H1 (cell line): ENCODE results near the gene APBB1. TPM values are rescaled to one million over a fixed set of nuclear protein-coding genes. Genes with fewer than 3 reads are reported as not detected.

ENCODE experiments used
- CTCF ChIA-PET: fragments of 300-600 bp; sonication (Branson Sonifier 250); formaldehyde crosslinking; loops from one replicate; lab custom pipeline; 2021; ENCODE audit not compliant: partially characterized antibody; lab: Charles Lee
- POLR2A ChIA-PET: fragments of 300-600 bp; sonication (Branson Sonifier 250); formaldehyde crosslinking; loops from one replicate; lab custom pipeline; 2021; ENCODE audit warnings: inconsistent platforms; ENCODE audit not compliant: partially characterized antibody; lab: Charles Lee
- DNase-seq, 2 experiments: peaks; one replicate each; pipeline versions ENCODE4 v3.0.0 to v3.0.0-alpha.2; 2010 to 2022; ENCODE audit warnings: low spot score in 2 of 2, low read depth in 1 of 2, mixed read lengths in 1 of 2
- FAIRE-seq: peaks from 2 replicates; lab custom pipeline; 2011; peaks lifted over from hg19 to GRCh38; lab: Jason Lieb, UNC
- H2AFZ ChIP-seq: 2 replicates; pipeline ENCODE4 v1.8.1; 2012; ENCODE audit warnings: low read length, inconsistent platforms
- H2AK5ac ChIP-seq: 2 replicates; pipeline ENCODE4 v1.6.1; 2013; ENCODE audit warnings: low read depth, low read length
- H2BK120ac ChIP-seq: replicated peaks from 2 replicates; pipeline ENCODE3; 2013; ENCODE audit warnings: low read depth, low read length, inconsistent platforms
- H2BK12ac ChIP-seq: 2 replicates; pipeline ENCODE4 v1.6.1; 2013; ENCODE audit warnings: low read depth, low read length
- H2BK15ac ChIP-seq: 2 replicates; pipeline ENCODE4 v1.6.1; 2013; ENCODE audit warnings: low read length
- H2BK20ac ChIP-seq: 2 replicates; pipeline ENCODE4 v1.6.1; 2013; ENCODE audit warnings: low read length
- H2BK5ac ChIP-seq: 2 replicates; pipeline ENCODE4 v1.6.1; 2013; ENCODE audit warnings: low read depth, low read length
- H3K14ac ChIP-seq: 2 replicates; pipeline ENCODE4 v1.6.1; 2013; ENCODE audit warnings: inconsistent platforms; ENCODE audit not compliant: insufficient read length
- H3K18ac ChIP-seq: 2 replicates; pipeline ENCODE4 v1.6.1; 2013; ENCODE audit warnings: low read length; ENCODE audit errors: extremely low read depth
- H3K23ac ChIP-seq: 2 replicates; pipeline ENCODE4 v1.6.1; 2013; ENCODE audit warnings: inconsistent platforms; ENCODE audit not compliant: insufficient read length
- H3K23me2 ChIP-seq: 2 replicates; pipeline ENCODE4 v1.6.1; 2013; ENCODE audit warnings: low read depth, low read length
- H3K27ac ChIP-seq: 2 replicates; pipeline ENCODE4 v1.6.1; 2011; ENCODE audit warnings: low read depth, low read length, inconsistent platforms
- H3K27me3 ChIP-seq, 4 experiments: replicated peaks in 1 of 4; 1 replicate in 1 of 4; 2 replicates in 3 of 4; pipeline versions ENCODE4 v1.6.1 to v1.8.1; 2011 to 2013; ENCODE audit warnings: low read length in 3 of 4, mild to moderate bottlenecking in 3 of 4, inconsistent platforms in 2 of 4, mixed read lengths in 2 of 4, moderate library complexity in 1 of 4; ENCODE audit not compliant: control insufficient read depth in 3 of 4, insufficient read depth in 3 of 4; ENCODE audit errors: extremely low read depth in 1 of 4
- H3K36me3 ChIP-seq, 4 experiments: 2 replicates each; pipeline versions ENCODE4 v1.6.1 to v1.8.1; 2011 to 2013; ENCODE audit warnings: mild to moderate bottlenecking in 4 of 4, low read length in 3 of 4, moderate library complexity in 2 of 4, control low read depth in 1 of 4, inconsistent platforms in 1 of 4; ENCODE audit not compliant: insufficient read depth in 4 of 4, control insufficient read depth in 2 of 4
- H3K4ac ChIP-seq: replicated peaks from 2 replicates; pipeline ENCODE3; 2013; ENCODE audit warnings: low read length, low read depth, mixed read lengths, inconsistent platforms; ENCODE audit not compliant: insufficient read length
- H3K4me1 ChIP-seq, 4 experiments: replicated peaks in 1 of 4; 1 replicate in 1 of 4; 2 replicates in 3 of 4; pipeline versions ENCODE4 v1.6.1 to v1.8.1; 2011 to 2013; ENCODE audit warnings: low read length in 3 of 4, inconsistent platforms in 2 of 4, mixed read lengths in 1 of 4; ENCODE audit not compliant: insufficient read depth in 4 of 4, control insufficient read depth in 3 of 4
- H3K4me2 ChIP-seq, 2 experiments: 2 replicates each; pipeline versions ENCODE4 v1.6.1 to v1.8.1; 2011 to 2013; ENCODE audit warnings: low read depth in 2 of 2, low read length in 2 of 2, control low read depth in 1 of 2, inconsistent platforms in 1 of 2, mild to moderate bottlenecking in 1 of 2; ENCODE audit not compliant: insufficient read depth in 1 of 2
- H3K4me3 ChIP-seq, 4 experiments: fragments of 200-600, 300-600 bp in 1 of 4; sonication (generic), shearing (Covaris generic), sonication (Bioruptor Twin) in 1 of 4; 2 replicates each; pipeline versions ENCODE4 v1.5.1 to v1.8.1; 2011 to 2016; ENCODE audit warnings: low read length in 4 of 4, low read depth in 3 of 4, control low read depth in 2 of 4, inconsistent platforms in 2 of 4, mild to moderate bottlenecking in 2 of 4, mixed read lengths in 1 of 4, moderate library complexity in 1 of 4; ENCODE audit not compliant: insufficient read depth in 2 of 4; ENCODE audit errors: extremely low read depth in 1 of 4
- H3K56ac ChIP-seq: replicated peaks from 2 replicates; pipeline ENCODE3; 2013; ENCODE audit warnings: low read depth, mild to moderate bottlenecking, mixed read lengths, low read length, inconsistent platforms; ENCODE audit not compliant: insufficient read length
- H3K79me1 ChIP-seq: 2 replicates; pipeline ENCODE4 v1.6.1; 2013; ENCODE audit warnings: low read depth, low read length, control low read depth
- H3K79me2 ChIP-seq, 2 experiments: 2 replicates each; pipeline versions ENCODE4 v1.6.1 to v1.8.1; 2012 to 2013; ENCODE audit warnings: low read length in 2 of 2, mild to moderate bottlenecking in 2 of 2, inconsistent platforms in 1 of 2; ENCODE audit not compliant: insufficient read depth in 2 of 2, control insufficient read depth in 1 of 2
- H3K9ac ChIP-seq, 4 experiments: replicated peaks in 1 of 4; 1 replicate in 1 of 4; 2 replicates in 3 of 4; pipeline versions ENCODE4 v1.6.1 to v1.8.1; 2011 to 2013; ENCODE audit warnings: low read depth in 3 of 4, low read length in 3 of 4, control low read depth in 2 of 4, mild to moderate bottlenecking in 2 of 4, moderate library complexity in 2 of 4, inconsistent platforms in 1 of 4; ENCODE audit errors: extremely low read depth in 1 of 4
- H3K9me3 ChIP-seq, 2 experiments: 2 replicates each; pipeline versions ENCODE4 v1.6.1 to v1.8.1; 2012 to 2013; ENCODE audit warnings: mild to moderate bottlenecking in 2 of 2, moderate library complexity in 2 of 2, control low read depth in 1 of 2, inconsistent platforms in 1 of 2, low read depth in 1 of 2, low read length in 1 of 2, mixed read lengths in 1 of 2; ENCODE audit not compliant: insufficient read depth in 2 of 2
- H4K20me1 ChIP-seq, 2 experiments: replicated peaks in 1 of 2; 2 replicates each; pipeline versions ENCODE3 to v1.8.1; 2011 to 2013; ENCODE audit warnings: inconsistent platforms in 2 of 2, low read length in 2 of 2, mild to moderate bottlenecking in 1 of 2; ENCODE audit not compliant: insufficient read depth in 2 of 2, control insufficient read depth in 1 of 2
- H4K5ac ChIP-seq: 2 replicates; pipeline ENCODE4 v1.6.1; 2013; ENCODE audit warnings: low read length, low read depth, mixed read lengths, inconsistent platforms; ENCODE audit not compliant: insufficient read length
- H4K8ac ChIP-seq: 2 replicates; pipeline ENCODE4 v1.8.0; 2013; ENCODE audit warnings: mild to moderate bottlenecking, moderate library complexity, low read length, inconsistent platforms; ENCODE audit not compliant: insufficient read depth; ENCODE audit errors: extremely low read depth
- H4K91ac ChIP-seq: replicated peaks from 2 replicates; pipeline ENCODE3; 2013; ENCODE audit warnings: low read length, mixed read lengths, inconsistent platforms; ENCODE audit not compliant: insufficient read length
- CBX5 ChIP-seq: fragments of 300-800, 300-1000 bp; sonication (generic); IDR thresholded peaks from 2 replicates; pipeline ENCODE4 v1.7.1; 2016; ENCODE audit warnings: antibody characterized with exemption, low read length, low read depth
- CEBPB ChIP-seq: IDR thresholded peaks from 2 replicates; pipeline ENCODE4 v1.6.1; 2012; ENCODE audit warnings: low read depth, low read length
- CREB1 ChIP-seq: IDR thresholded peaks from 2 replicates; pipeline ENCODE4 v1.6.1; 2012; ENCODE audit warnings: inconsistent platforms
- EGR1 ChIP-seq: IDR thresholded peaks from 2 replicates; pipeline ENCODE4 v1.6.1; 2011; ENCODE audit warnings: low read depth, low read length, borderline replicate concordance
- EP300 ChIP-seq, 2 experiments: IDR thresholded peaks; 1 replicate in 1 of 2; 2 replicates in 1 of 2; pipeline ENCODE4 v1.6.1; 2011 to 2012; ENCODE audit warnings: low read depth in 2 of 2, low read length in 2 of 2, mild to moderate bottlenecking in 2 of 2, borderline replicate concordance in 1 of 2, inconsistent platforms in 1 of 2, moderate library complexity in 1 of 2
- FOSL1 ChIP-seq: IDR thresholded peaks from 2 replicates; pipeline ENCODE4 v1.6.1; 2011; ENCODE audit warnings: mild to moderate bottlenecking, low read depth, low read length, moderate library complexity; ENCODE audit not compliant: insufficient read depth
- KDM5A ChIP-seq: fragments of 200-600 bp; IDR thresholded peaks from 2 replicates; pipeline ENCODE4 v1.7.1; 2012; ENCODE audit warnings: mild to moderate bottlenecking, low read length, inconsistent platforms, mixed read lengths
- NANOG ChIP-seq: IDR thresholded peaks from 2 replicates; pipeline ENCODE4 v1.6.1; 2011; ENCODE audit warnings: low read length, low read depth, mild to moderate bottlenecking, inconsistent platforms; ENCODE audit not compliant: insufficient read depth, poor library complexity, severe bottlenecking
- PHF8 ChIP-seq: fragments of 200-600 bp; sonication (generic); conservative IDR thresholded peaks from 2 replicates; pipeline ENCODE4 v1.7.1; 2012; ENCODE audit warnings: low read depth, mild to moderate bottlenecking, inconsistent platforms, low read length, moderate library complexity
- RFX5 ChIP-seq: IDR thresholded peaks from 2 replicates; pipeline ENCODE4 v1.6.1; 2011; ENCODE audit warnings: low read depth, low read length, improper control_type of control experiment, borderline replicate concordance
- SAP30 ChIP-seq: fragments of 300-600 bp; sonication (generic); IDR thresholded peaks from 2 replicates; pipeline ENCODE4 v1.7.1; 2012; ENCODE audit warnings: low read length, moderate library complexity, mild to moderate bottlenecking, inconsistent platforms; ENCODE audit not compliant: insufficient read depth, insufficient replicate concordance
- SIX5 ChIP-seq: IDR thresholded peaks from 2 replicates; pipeline ENCODE4 v1.6.1; 2011; ENCODE audit warnings: mild to moderate bottlenecking, low read depth, low read length
- TBP ChIP-seq: IDR thresholded peaks from 2 replicates; pipeline ENCODE4 v1.6.1; 2011; ENCODE audit warnings: low read depth, low read length, improper control_type of control experiment
- YY1 ChIP-seq: IDR thresholded peaks from 2 replicates; pipeline ENCODE4 v1.6.1; 2011; ENCODE audit warnings: low read depth, mild to moderate bottlenecking, low read length
- WGBS, 2 experiments: shearing (Covaris generic) in 1 of 2; methylation state at CpG; one replicate each; pipeline versions ENCODE4 v1.1.6 to v1.1.7; 2013 to 2015; ENCODE audit warnings: low lambda C conversion rate in 2 of 2, mixed read lengths in 2 of 2, inconsistent platforms in 1 of 2, low coverage in 1 of 2, missing lambda C conversion rate in 1 of 2; ENCODE audit not compliant: insufficient replicate concordance in 2 of 2, insufficient coverage in 1 of 2, insufficient read length in 1 of 2; ENCODE audit errors: extremely low coverage in 1 of 2, missing lambda C conversion rate in 1 of 2; 5-methylcytosine and 5-hydroxymethylcytosine counted together
- polyA plus RNA-seq, 7 experiments: library from polyadenylated mRNA; depleted of rRNA in 3 of 7; stranded (reverse) in 5 of 7; unstranded in 2 of 7; fragments of >200 nt in 5 of 7; fragments of 200-250 nt in 2 of 7; gene quantifications; 1 replicate in 5 of 7; 2 replicates in 1 of 7; 4 replicates in 1 of 7; pipeline versions ENCODE4 v1.2.1 to v1.2.3, GENCODE V29; 2011 to 2013; ENCODE audit warnings: missing spikeins in 2 of 7, mixed read lengths in 2 of 7
- total RNA-seq: library from RNA; stranded (reverse); fragmentation: NEBNext Ultra II Directional; extraction: Animal tissue kit (Norgen Biotek cat#: 25700); gene quantifications from 2 replicates; pipeline ENCODE4 v1.2.1, GENCODE V29; 2021

APBB1 gene
- total and polyA plus RNA-seq, 2 of the 8 experiments (the other 6 are each of a cell fraction or from before 2014, with no cell fraction given), result 23.9 to 33.1 TPM

DNA sequence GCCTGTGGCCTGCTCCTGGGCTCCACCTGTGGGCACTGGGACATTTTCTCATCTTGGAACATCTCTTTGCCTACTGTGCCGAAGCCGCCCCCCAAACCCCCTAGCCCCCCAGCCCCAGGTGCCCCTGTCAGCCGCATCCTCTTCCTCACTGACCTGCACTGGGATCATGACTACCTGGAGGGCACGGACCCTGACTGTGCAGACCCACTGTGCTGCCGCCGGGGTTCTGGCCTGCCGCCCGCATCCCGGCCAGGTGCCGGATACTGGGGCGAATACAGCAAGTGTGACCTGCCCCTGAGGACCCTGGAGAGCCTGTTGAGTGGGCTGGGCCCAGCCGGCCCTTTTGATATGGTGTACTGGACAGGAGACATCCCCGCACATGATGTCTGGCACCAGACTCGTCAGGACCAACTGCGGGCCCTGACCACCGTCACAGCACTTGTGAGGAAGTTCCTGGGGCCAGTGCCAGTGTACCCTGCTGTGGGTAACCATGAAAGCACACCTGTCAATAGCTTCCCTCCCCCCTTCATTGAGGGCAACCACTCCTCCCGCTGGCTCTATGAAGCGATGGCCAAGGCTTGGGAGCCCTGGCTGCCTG lies 27.3 kb downstream of the APBB1 start:
- H2BK12ac ChIP-seq, result no peak overlapping the region
- H3K4me3 ChIP-seq, result no peak overlapping the region
- H3K4me1 ChIP-seq, result peaks cover 0 to 7% (median 5%) of the 10 kb centered on the region in 4 experiments; a peak in 6 of 7 replicates
- no peak overlapping the region for H3K27ac ChIP-seq
- H2AK5ac ChIP-seq, result no peak overlapping the region
- no peak overlapping the region for H2BK20ac ChIP-seq
- H3K4ac ChIP-seq, result no peak overlapping the region
- no peak overlapping the region for H3K14ac ChIP-seq
- peaks cover 2 to 8% (median 4%) of the 10 kb centered on the region in 4 experiments for H3K27me3 ChIP-seq
- H3K79me2 ChIP-seq, result no peaks in the 10 kb centered on the region
- no peaks in the 10 kb centered on the region; a peak in 1 of 8 replicates for H3K36me3 ChIP-seq
- H3K23ac ChIP-seq, result no peak overlapping the region
- H4K8ac ChIP-seq, result no peak overlapping the region
- H3K9me3 ChIP-seq, result no peaks in the 10 kb centered on the region
- no peaks in the 10 kb centered on the region for H3K79me1 ChIP-seq
- POLR2A ChIA-PET, result no interaction called here
- no peak overlapping the region for H2BK5ac ChIP-seq
- CTCF ChIA-PET, result interaction anchor here (1.1 to 21.5 kb wide), 8 partner anchors 8 to 180 kb away, joined by 3 to 585 read pairs (median 7); partner anchors contain the start of gene HPX
- H3K9ac ChIP-seq, result no peak overlapping the region
- no peak for FAIRE-seq
- no peak overlapping the region for H4K91ac ChIP-seq
- H3K4me2 ChIP-seq, result no peak overlapping the region; a peak in 1 of 4 replicates
- no peaks in the 10 kb centered on the region; the same call in 1 of the 2 replicates for H3K23me2 ChIP-seq
- no peak overlapping the region for H4K5ac ChIP-seq
- H3K18ac ChIP-seq, result no peak overlapping the region
- H4K20me1 ChIP-seq, result peaks cover 0 to 2% of the 10 kb centered on the region in 2 experiments
- DNase-seq, result no peak
- 93% methylated on average over 17 of the region's 18 CpGs; no CpG with 5 or more reads in 1 of the 2 experiments for WGBS, 2 experiments
- no peak overlapping the region for H2BK120ac ChIP-seq
- H2BK15ac ChIP-seq, result no peak overlapping the region
- H2AFZ ChIP-seq, result no peak overlapping the region
- H3K56ac ChIP-seq, result no peak overlapping the region
- TF ChIP-seq TBP (no peak), NANOG (no peak), SIX5 (no peak), KDM5A (no peak), CEBPB (no peak), YY1 (no peak), CBX5 (no peak), RFX5 (no peak), PHF8 (no peak), SAP30 (no peak), FOSL1 (no peak), CREB1 (no peak), EP300 (IDR thresholded peaks at IDR 0.05; ENCODE audit: borderline replicate concordance in 1 of 2, low read depth in 2 of 2, low read length in 2 of 2) (no peak), EGR1 (no peak)
